ENCODE data around the gene HDAC4. TPM values are rescaled to one million over a fixed set of nuclear protein-coding genes. Genes with fewer than 3 reads are reported as not detected.

Gene HDAC4
- total RNA-seq, 1 donor from 2014 or later, result 11.8 TPM

DNA sequence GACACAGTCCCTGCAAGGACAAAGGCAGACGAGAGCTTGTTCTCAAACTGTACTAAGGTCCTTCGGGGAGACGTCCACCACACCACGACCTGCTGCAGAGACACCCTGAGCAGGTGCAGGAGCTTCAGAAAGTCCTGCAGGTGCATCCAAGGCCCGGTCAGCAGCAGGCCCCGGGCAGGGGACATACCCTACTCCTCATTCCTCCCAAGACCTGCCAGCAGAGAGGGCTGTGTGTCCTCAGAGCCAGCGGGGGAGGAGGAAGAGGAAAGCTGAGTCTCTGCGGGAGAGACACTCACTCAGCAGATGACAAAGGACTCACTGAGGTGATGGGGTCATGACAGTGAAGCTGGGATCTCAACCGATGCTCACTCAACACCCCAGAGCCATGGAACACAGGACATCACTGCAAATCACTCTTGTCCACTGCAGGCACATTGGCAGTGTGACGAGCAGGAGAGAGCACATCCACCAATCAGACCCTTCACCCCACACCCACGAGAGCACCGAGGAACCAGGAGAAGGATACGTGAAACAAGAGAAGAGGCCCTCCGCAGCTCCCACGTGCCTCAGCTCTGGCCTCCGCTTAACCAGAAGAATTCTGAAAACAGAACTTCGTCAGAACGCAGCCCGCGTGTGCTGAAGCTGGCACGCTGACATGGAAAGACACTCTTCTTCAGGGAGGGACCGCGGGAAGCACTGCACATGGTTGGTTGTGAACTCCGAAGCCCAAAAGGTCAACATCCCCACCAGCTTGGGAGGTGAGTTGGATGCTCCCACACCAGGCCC is 9.3 kb downstream of the HDAC4 start:
- H3K9me3 ChIP-seq (ENCODE audit: insufficient read depth, low read depth, low read length), result no peaks in the 10 kb centered on the region
- Mint-ChIP-seq H3K4me3 (ENCODE audit: unreplicated experiment) (no peak overlapping the region), H3K27ac (ENCODE audit: unreplicated experiment) (no peak overlapping the region), H3K36me3 (ENCODE audit: low read depth, unreplicated experiment) (peaks cover 6% of the 10 kb centered on the region), H3K4me1 (ENCODE audit: low read depth, unreplicated experiment) (no peaks in the 10 kb centered on the region), H3K9me3 (ENCODE audit: unreplicated experiment) (no peaks in the 10 kb centered on the region), H3K27me3 (ENCODE audit: low read depth, unreplicated experiment) (peaks cover 1% of the 10 kb centered on the region)
- no peak overlapping the region for H3K4me3 ChIP-seq (ENCODE audit: insufficient read depth, low read depth, low read length)
- no peak overlapping the region for H3K4me2 ChIP-seq (ENCODE audit: low read length)
- FAIRE-seq (no peak), DNase-seq (ENCODE audit: low read depth) (no peak)
- H3K9ac ChIP-seq (ENCODE audit: low read length), result no peak overlapping the region
- H3K36me3 ChIP-seq (ENCODE audit: insufficient read depth, low read length), result no peaks in the 10 kb centered on the region
- no peaks in the 10 kb centered on the region for H3K27me3 ChIP-seq (ENCODE audit: insufficient read depth, low read length)
- peaks cover 58% of the 10 kb centered on the region for H3K79me2 ChIP-seq (ENCODE audit: insufficient read depth, low read length)
- no peak overlapping the region for H2AFZ ChIP-seq (ENCODE audit: low read depth, low read length)
- peaks cover 48% of the 10 kb centered on the region for H4K20me1 ChIP-seq (ENCODE audit: insufficient read depth, low read length)
- no peak for TF ChIP-seq EZH2 (IDR thresholded peaks at IDR 0.05; ENCODE audit: insufficient read depth, low read length)
- TF ChIP-seq CTCF (IDR thresholded peaks at IDR 0.05; ENCODE audit: insufficient read depth, low read depth, low read length), result no peak
- H3K27ac ChIP-seq (ENCODE audit: low read depth, low read length), result no peak overlapping the region
- H3K4me1 ChIP-seq (ENCODE audit: insufficient read depth, low read length), result no peaks in the 10 kb centered on the region

DNA sequence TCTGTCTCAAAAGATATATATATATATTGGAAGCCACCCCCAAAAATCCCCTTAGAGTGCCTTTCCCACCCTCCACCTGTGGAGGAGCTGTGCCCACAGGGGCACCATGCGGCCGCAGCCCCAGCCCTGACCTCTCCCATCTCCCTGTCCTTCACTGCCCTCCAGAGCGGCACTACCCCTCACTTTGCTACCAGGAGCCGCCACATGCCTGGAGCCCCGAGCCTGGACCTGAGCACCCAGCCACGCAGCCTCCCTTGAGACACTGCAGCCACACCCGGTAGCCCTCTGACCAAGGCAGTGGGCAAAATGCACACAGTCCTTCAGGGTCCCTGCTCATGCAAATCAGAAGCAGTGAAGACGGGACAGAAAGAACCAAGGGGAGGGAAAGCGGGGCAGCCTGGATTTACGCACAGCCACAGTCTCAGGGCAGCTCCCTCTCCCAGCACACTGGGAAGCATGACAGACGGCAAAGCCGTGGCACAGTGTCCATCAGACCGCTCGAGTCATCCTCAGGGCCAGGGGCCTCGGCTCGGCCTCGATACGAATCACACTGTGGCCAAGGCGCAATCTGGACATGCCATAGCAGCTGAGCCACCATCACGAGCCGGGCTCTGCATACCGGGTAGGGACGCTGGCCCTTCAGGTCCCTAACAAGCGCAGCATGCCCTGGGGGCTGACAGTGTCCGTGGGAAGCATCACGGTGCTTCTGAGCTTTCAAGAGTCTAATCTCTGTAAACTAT is 10.1 kb downstream of the HDAC4 start:
- Histone ChIP-seq H3K4me1 (ENCODE audit: insufficient read depth, low read length) (no peaks in the 10 kb centered on the region), H3K4me3 (ENCODE audit: insufficient read depth, low read depth, low read length) (no peak overlapping the region), H3K4me2 (ENCODE audit: low read length) (no peak overlapping the region), H3K27ac (ENCODE audit: low read depth, low read length) (no peak overlapping the region), H3K36me3 (ENCODE audit: insufficient read depth, low read length) (no peaks in the 10 kb centered on the region), H3K79me2 (ENCODE audit: insufficient read depth, low read length) (peaks cover 52% of the 10 kb centered on the region), H3K27me3 (ENCODE audit: insufficient read depth, low read length) (no peaks in the 10 kb centered on the region), H3K9ac (ENCODE audit: low read length) (no peak overlapping the region), H2AFZ (ENCODE audit: low read depth, low read length) (no peak overlapping the region), H3K9me3 (ENCODE audit: insufficient read depth, low read depth, low read length) (no peaks in the 10 kb centered on the region), H4K20me1 (ENCODE audit: insufficient read depth, low read length) (peaks cover 46% of the 10 kb centered on the region)
- Mint-ChIP-seq H3K27ac (ENCODE audit: unreplicated experiment) (no peak overlapping the region), H3K9me3 (ENCODE audit: unreplicated experiment) (no peaks in the 10 kb centered on the region), H3K36me3 (ENCODE audit: low read depth, unreplicated experiment) (peaks cover 8% of the 10 kb centered on the region), H3K4me3 (ENCODE audit: unreplicated experiment) (no peak overlapping the region), H3K4me1 (ENCODE audit: low read depth, unreplicated experiment) (no peaks in the 10 kb centered on the region), H3K27me3 (ENCODE audit: low read depth, unreplicated experiment) (peaks cover 2% of the 10 kb centered on the region)
- no peak for FAIRE-seq
- TF ChIP-seq CTCF (IDR thresholded peaks at IDR 0.05; ENCODE audit: insufficient read depth, low read depth, low read length) (no peak), EZH2 (IDR thresholded peaks at IDR 0.05; ENCODE audit: insufficient read depth, low read length) (no peak)
- no peak for DNase-seq (ENCODE audit: low read depth)
